DMS114 treated with DMSO at 0.1 percent for 48 hours (cell line): ENCODE results near the gene ERGIC1.

Experiments used
- DNase-seq: peaks from one replicate; lab custom pipeline; 2025; ENCODE audit not compliant: unreplicated experiment; lab: John Stamatoyannopoulos, UW

ERGIC1 gene

GRCh38 chr5:172827841-172828240 is 6.2 kb upstream of the ERGIC1 start:
- no peak for DNase-seq

- DNase-seq, result no peak
Observed at GRCh38 chr5:172828911-172829431, 5.1 kb upstream of the ERGIC1 start.

- no peak for DNase-seq
Observed at GRCh38 chr5:172830275-172830799, 3.7 kb upstream of the ERGIC1 start.

GRCh38 chr5:172830876-172831662 is 3.0 kb upstream of the ERGIC1 start:
- DNase-seq, result no peak

DNA sequence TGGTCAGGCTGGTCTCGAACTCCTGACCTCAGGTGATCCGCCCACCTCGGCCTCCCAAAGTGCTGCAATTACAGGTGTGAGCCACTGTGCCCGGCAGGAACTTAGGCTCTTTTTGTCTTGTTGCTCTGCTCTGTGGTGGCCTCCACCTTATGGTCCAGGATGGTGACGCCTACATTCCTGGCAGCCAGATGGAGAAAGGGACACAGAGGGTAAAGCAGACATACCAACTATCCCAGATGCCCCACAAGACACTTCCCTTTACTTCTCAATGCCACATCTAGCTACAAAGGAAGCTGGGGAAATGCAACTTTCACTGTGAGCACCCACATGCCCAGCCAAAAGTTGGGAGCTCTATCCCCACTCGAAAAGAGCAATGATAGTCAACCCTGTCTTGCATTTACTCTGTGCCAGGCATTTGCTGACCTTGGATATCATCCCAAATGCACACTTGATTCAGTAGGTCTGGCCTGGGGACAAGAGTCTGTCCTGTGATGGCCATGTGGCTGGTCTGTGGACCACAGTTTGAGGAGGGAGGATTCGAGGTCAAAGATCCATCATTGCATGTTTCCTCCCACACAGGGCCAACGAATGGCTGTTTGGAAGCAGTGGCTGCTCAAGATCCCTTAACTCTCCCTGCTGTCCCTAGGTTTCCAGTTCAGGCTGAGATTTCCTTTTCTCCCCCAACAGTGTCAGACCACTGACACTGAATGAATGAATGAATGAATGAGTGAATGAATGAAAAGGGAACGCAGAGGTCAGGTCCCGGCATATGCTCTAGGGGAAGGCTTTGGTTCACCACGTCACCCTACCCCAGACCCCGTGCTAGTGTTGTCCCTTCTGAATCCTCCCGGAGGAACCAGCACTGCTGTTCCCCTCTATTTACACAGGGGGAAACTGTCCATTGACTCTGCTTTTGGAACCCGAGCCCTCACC is 1.4 kb upstream of the ERGIC1 start:
- no peak for DNase-seq

DNA sequence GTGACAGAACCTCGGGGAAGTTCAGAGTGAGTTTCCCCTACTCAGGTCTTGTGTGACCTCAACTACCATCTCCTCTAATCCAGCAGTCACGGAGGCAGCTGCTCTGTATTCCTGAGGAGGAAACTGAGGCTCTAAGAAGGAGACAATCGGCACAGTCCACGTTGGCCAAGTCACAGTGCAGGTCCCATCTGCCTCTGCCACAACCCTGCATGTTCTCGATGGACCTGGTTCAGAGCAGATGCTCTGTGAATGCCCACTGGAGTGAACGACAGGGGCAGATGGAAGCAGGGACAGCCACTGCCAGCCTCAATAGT is 722 bp upstream of the ERGIC1 start:
- no peak for DNase-seq

DNA sequence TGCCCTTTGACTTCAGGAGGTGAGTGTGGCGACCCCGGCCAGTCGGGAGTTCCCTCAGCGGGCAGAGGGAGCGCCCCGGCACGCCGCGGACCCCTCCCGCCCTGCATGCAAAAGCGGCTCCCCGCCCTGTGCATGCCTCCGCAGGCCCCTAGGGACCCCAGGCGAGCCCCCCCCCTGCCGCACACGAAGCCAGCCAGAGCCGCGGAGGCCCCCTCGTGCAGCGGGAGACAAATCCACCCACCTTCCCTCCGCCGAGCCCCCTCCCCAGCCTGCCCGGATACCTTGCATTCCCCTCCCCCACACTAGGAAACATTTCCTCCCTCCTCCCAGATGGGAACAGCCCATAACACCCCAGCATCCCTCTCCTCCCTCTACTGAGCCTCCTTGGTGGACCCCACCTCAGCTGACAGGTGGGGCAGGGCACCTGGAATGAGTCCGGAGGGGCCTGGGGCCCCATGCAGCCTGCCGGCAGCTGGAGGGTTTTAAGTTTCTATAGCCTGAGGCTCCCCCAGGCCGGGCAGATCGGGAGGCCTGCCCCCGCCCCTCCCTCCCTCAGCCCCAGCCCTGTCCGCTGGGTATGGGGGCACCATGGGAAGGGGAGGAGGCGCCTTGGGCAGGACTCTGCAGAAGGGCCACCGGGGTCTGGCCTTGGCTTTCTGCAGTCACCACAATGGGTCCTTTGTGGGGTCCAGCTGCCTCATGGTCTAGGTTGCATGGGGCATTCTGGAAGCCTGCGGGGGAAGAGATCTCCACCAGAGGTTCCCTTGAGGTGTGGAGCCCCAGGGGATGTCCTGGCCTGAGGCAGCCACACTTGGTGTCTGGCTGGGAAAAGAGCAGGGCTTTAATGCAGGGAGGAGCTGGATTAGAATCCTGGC is 601 bp downstream of the ERGIC1 start:
- DNase-seq, result no peak

- no peak for DNase-seq
Observed at GRCh38 chr5:172835290-172835993, 1.4 kb downstream of the ERGIC1 start.

DNA sequence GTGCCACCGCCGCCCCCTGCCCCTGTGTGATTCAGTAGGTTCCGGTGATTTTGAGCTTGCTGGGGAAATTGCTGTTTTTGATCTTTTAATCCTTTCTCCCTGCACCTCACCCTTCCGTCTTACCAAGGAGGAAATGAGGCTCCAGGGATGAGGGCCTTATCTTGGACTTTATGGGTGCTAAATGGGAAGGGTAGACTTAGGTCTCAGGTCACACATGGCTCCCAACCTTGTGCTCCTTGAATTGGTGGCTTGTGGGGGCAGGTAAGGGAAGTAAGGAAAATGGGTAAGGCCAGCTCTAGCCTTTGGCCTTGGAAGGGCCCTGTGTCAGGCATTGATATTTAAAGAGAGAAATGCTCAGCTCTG is 1.9 kb downstream of the ERGIC1 start:
- no peak for DNase-seq

- no peak for DNase-seq
Observed at GRCh38 chr5:172837640-172838039, 3.6 kb downstream of the ERGIC1 start.

GRCh38 chr5:172838151-172838875 is 4.3 kb downstream of the ERGIC1 start:
- DNase-seq, result no peak

- no peak for DNase-seq
Observed at GRCh38 chr5:172839669-172840431, 5.8 kb downstream of the ERGIC1 start.

DNA sequence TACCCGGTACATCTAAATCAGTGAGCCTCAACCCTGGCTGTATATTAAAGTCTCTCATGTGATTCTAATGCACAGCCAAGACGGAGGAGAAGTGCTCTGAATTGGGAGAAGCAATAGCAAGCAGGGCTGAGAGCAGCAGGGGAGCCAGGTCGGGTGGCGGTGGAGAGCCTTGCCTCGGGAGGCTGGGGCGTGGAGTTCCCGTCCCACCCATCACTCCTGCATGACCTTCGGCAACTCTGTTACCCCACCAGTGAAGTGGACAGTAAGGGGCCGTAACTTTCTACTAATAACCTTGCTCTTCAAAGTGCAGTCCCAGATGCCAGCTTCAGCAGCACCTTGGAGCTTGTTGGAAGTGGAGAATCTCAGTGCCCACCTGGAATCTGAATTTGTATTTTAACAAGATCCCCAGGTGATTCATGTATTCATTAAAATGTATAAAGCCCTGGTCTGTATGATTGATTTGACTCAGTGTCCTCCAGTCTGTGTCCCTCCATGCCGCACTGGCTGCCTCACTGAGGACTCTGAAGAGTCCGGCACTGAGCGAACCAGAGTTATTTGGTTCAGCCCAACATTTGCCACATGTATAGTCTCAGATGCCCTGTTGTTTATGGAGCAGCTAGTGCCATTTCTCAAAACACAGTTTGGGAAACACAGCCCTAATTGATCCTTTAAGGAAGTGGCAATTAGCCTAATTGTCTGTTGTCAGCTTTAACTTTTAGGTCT is 6.5 kb downstream of the ERGIC1 start:
- DNase-seq, result no peak

DNA sequence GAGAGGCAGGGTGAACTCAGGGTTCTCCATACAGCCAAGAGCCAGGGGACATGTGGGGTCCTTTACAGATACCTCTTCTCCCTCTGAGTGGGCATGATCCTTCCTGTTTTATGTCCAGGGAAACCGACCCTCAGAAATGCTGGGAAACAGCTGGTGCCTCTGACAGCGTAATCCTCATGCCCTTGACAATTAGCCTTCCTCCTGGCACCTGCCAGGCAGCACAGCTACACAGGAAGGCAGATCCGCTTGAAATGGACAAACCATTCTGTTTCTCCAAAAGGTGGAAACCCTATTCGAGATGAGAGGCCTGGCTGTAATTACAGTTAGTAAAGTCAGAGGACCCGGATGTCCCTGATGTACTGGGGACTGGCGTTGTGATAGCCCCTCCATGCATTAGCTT is 7.2 kb downstream of the ERGIC1 start:
- DNase-seq, result no peak

DNA sequence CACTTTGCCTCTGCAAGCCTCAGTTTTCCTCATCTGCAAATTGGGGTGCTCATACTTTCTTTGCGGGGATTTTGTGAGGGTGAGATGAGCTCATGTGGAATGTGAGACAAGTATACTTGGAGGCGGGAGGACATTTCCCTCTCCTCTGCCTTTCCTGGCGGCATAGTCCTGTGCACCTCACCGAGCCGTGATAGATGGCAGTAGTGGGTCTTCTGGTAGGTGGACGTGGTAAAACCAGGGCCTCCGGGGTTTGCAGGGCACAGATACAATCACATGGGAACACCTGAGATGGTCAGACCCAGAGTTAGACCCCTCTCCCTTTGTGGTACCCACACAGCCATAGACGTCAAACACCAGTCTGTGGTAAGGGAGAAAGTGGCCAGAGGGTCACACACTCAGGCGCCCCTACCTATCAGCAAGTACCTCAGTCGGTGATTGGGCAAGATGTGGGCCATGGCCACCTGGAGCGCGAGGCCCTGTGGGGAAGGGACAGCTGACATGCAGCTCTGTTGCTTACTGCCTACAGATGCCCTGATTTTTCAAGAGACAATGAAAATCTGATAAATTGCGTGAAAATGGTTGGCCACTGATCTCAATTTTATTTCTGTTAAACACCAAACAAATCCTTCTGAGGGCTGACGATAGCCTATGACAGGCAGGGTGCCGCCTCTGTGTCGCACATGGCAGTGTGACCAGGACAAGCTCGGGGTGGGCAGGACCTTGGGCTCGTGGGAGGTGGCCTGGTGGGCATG is 9.9 kb downstream of the ERGIC1 start:
- DNase-seq, result no peak

- no peak for DNase-seq
Observed at GRCh38 chr5:172844577-172844838, 10.5 kb downstream of the ERGIC1 start.

- DNase-seq, result no peak
Observed at GRCh38 chr5:172845154-172845553, 11.1 kb downstream of the ERGIC1 start.

DNA sequence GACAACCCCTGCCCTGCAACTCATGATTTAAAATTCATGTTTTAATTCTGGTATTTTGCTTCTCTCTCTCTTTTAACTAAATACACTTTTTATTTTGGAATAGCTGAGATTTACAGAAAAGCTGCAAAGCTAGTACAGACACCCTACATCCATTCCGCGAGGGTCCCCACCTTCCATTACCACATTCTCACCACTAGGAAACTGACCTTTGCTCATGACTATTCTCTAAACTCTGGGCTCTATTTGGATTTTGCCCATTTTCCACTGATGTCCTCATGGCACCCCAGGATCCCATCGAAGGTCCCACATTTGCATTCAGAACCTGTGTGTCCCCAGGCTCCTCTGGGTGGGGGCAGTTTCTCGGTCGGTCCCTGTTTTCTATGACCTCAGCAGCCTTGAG is 11.5 kb downstream of the ERGIC1 start:
- DNase-seq, result no peak
